ENCODE measurements around the gene B3GAT1.

The B3GAT1 gene

GRCh38 chr11:134443246-134443645 lies 31.2 kb upstream of the B3GAT1 start:
- H3K27ac ChIP-seq (replicated peaks): no peak overlapping the region
- DNase-seq (ENCODE audit: low read depth in 1 of 2, low spot score in 1 of 2): no peak
- no peak for TF ChIP-seq POLR2AphosphoS5 (IDR thresholded peaks at IDR 0.05; ENCODE audit: low read depth)
- no peak for TF ChIP-seq GABPA (IDR thresholded peaks at IDR 0.05; ENCODE audit: low read depth)
- no peak for TF ChIP-seq SPI1 (IDR thresholded peaks at IDR 0.05; ENCODE audit: borderline replicate concordance, low read depth)
- no peak for TF ChIP-seq REST (IDR thresholded peaks at IDR 0.05; ENCODE audit: insufficient replicate concordance, low read depth)
- TF ChIP-seq CTCF (IDR thresholded peaks at IDR 0.05; ENCODE audit: insufficient read depth, low read length): no peak
- no peak overlapping the region for H3K4me3 ChIP-seq (replicated peaks; ENCODE audit: insufficient read depth, low read length)
- no peaks in the 10 kb centered on the region for H3K27me3 ChIP-seq (ENCODE audit: insufficient read depth, poor library complexity, severe bottlenecking)

- H3K27ac ChIP-seq (replicated peaks): no peak overlapping the region
- H3K27me3 ChIP-seq (ENCODE audit: insufficient read depth, poor library complexity, severe bottlenecking): no peaks in the 10 kb centered on the region
- DNase-seq (ENCODE audit: low read depth in 1 of 2, low spot score in 1 of 2): no peak
- no peak overlapping the region for H3K4me3 ChIP-seq (replicated peaks; ENCODE audit: insufficient read depth, low read length)
- no peak for TF ChIP-seq GABPA (IDR thresholded peaks at IDR 0.05; ENCODE audit: low read depth)
- no peak for TF ChIP-seq POLR2AphosphoS5 (IDR thresholded peaks at IDR 0.05; ENCODE audit: low read depth)
- TF ChIP-seq CTCF (IDR thresholded peaks at IDR 0.05; ENCODE audit: insufficient read depth, low read length): no peak
Measured at GRCh38 chr11:134442246-134442645, 30.2 kb upstream of the B3GAT1 start.

GRCh38 chr11:134441706-134442105 lies 29.7 kb upstream of the B3GAT1 start:
- TF ChIP-seq POLR2AphosphoS5 (IDR thresholded peaks at IDR 0.05; ENCODE audit: low read depth) (no peak), SPI1 (IDR thresholded peaks at IDR 0.05; ENCODE audit: borderline replicate concordance, low read depth) (no peak), GABPA (IDR thresholded peaks at IDR 0.05; ENCODE audit: low read depth) (no peak)
- no peak for DNase-seq (ENCODE audit: low read depth in 1 of 2, low spot score in 1 of 2)
- H3K27ac ChIP-seq (replicated peaks): no peak overlapping the region
- H3K27me3 ChIP-seq (ENCODE audit: insufficient read depth, poor library complexity, severe bottlenecking): no peaks in the 10 kb centered on the region
- no peak overlapping the region for H3K4me3 ChIP-seq (replicated peaks; ENCODE audit: insufficient read depth, low read length)

GRCh38 chr11:134441281-134441680 lies 29.2 kb upstream of the B3GAT1 start:
- peaks cover 2% of the 10 kb centered on the region for H3K27me3 ChIP-seq (ENCODE audit: insufficient read depth, poor library complexity, severe bottlenecking)
- DNase-seq (ENCODE audit: low read depth in 1 of 2, low spot score in 1 of 2): no peak
- TF ChIP-seq CTCF (IDR thresholded peaks at IDR 0.05; ENCODE audit: insufficient read depth, low read length): no peak
- no peak for TF ChIP-seq POLR2AphosphoS5 (IDR thresholded peaks at IDR 0.05; ENCODE audit: low read depth)
- no peak for TF ChIP-seq GABPA (IDR thresholded peaks at IDR 0.05; ENCODE audit: low read depth)
- no peak for TF ChIP-seq REST (IDR thresholded peaks at IDR 0.05; ENCODE audit: insufficient replicate concordance, low read depth)
- TF ChIP-seq SPI1 (IDR thresholded peaks at IDR 0.05; ENCODE audit: borderline replicate concordance, low read depth): no peak
- H3K27ac ChIP-seq (replicated peaks): no peak overlapping the region
- no peak overlapping the region for H3K4me3 ChIP-seq (replicated peaks; ENCODE audit: insufficient read depth, low read length)

All from HL-60 (cell line).